HG03175 (cell line): ENCODE results near the gene PRKD2.

ENCODE experiments used
- ATAC-seq: cut with Tn5 transposase; IDR thresholded peaks from one replicate; pipeline ENCODE4 v1.9.1; 2021; ENCODE audit warnings: mild to moderate bottlenecking, moderate library complexity; ENCODE audit not compliant: unreplicated experiment

PRKD2 gene

GRCh38 chr19:46665072-46665471 lies 51.8 kb downstream of the PRKD2 start:
- ATAC-seq = no peak

GRCh38 chr19:46661735-46662592 lies 55.0 kb downstream of the PRKD2 start:
- no peak for ATAC-seq

- peak; percentile 90 for ATAC-seq
These were observed 55.7 kb downstream of the PRKD2 start, which contains the start of gene DACT3 for GRCh38 chr19:46661020-46661731. TSS of gene DACT3 (minus strand) at chr19:46661182. CDS start at chr19:46661064, 118 bp downstream.

GRCh38 chr19:46660551-46661019 lies 56.3 kb downstream of the PRKD2 start:
- no peak for ATAC-seq

GRCh38 chr19:46660008-46660517 lies 56.9 kb downstream of the PRKD2 start:
- no peak for ATAC-seq

GRCh38 chr19:46659151-46660007 lies 57.5 kb downstream of the PRKD2 start:
- no peak for ATAC-seq

GRCh38 chr19:46656541-46656940 lies 60.4 kb downstream of the PRKD2 start:
- ATAC-seq = no peak

- no peak for ATAC-seq
These were observed 62.2 kb downstream of the PRKD2 start for GRCh38 chr19:46654621-46655152.

GRCh38 chr19:46650445-46650844 lies 66.5 kb downstream of the PRKD2 start:
- ATAC-seq = no peak

- ATAC-seq = no peak
These were observed 67.7 kb downstream of the PRKD2 start for GRCh38 chr19:46648961-46649960.

GRCh38 chr19:46648060-46648960 lies 68.6 kb downstream of the PRKD2 start:
- no peak for ATAC-seq

GRCh38 chr19:46646402-46646801 lies 70.5 kb downstream of the PRKD2 start:
- no peak for ATAC-seq

GRCh38 chr19:46644720-46645119 lies 72.2 kb downstream of the PRKD2 start:
- ATAC-seq = no peak

- ATAC-seq = no peak
These were observed 76.3 kb downstream of the PRKD2 start for GRCh38 chr19:46640656-46641055.

- ATAC-seq = no peak
These were observed 77.3 kb downstream of the PRKD2 start for GRCh38 chr19:46639358-46640182.

- ATAC-seq = no peak
These were observed 79.7 kb downstream of the PRKD2 start for GRCh38 chr19:46637224-46637623.
